HL-60 (cell line): ENCODE measurements around the gene DLGAP3.

Experiments
- DNase-seq, 2 experiments: peaks; one replicate each; pipeline ENCODE4 v3.0.0-alpha.2; 2010 to 2020; ENCODE audit warnings: low read depth in 1 of 2, low spot score in 1 of 2
- H3K27ac ChIP-seq: fragments of 250-450 bp; sonication (Bioruptor Pico); replicated peaks from 2 replicates; pipeline ENCODE4 v1.5.1; 2020; ENCODE audit warnings: mild to moderate bottlenecking, moderate library complexity
- H3K27me3 ChIP-seq: fragments of 250-450 bp; sonication (Bioruptor Pico); 2 replicates; pipeline ENCODE4 v1.5.1; 2021; ENCODE audit warnings: mild to moderate bottlenecking, moderate library complexity; ENCODE audit not compliant: insufficient read depth, poor library complexity, severe bottlenecking
- H3K4me3 ChIP-seq: replicated peaks from 2 replicates; pipeline ENCODE4 v1.5.1; 2011; ENCODE audit warnings: mild to moderate bottlenecking, control low read depth, low read length; ENCODE audit not compliant: insufficient read depth
- GABPA ChIP-seq: IDR thresholded peaks from 2 replicates; pipeline ENCODE4 v1.6.1; 2012; ENCODE audit warnings: low read depth
- POLR2AphosphoS5 ChIP-seq: IDR thresholded peaks from 2 replicates; pipeline ENCODE4 v1.6.1; 2012; ENCODE audit warnings: low read depth
- SPI1 ChIP-seq: IDR thresholded peaks from 2 replicates; pipeline ENCODE4 v1.6.1; 2012; ENCODE audit warnings: low read depth, mild to moderate bottlenecking, borderline replicate concordance
- TF ChIP-seq, protein P1 (sequence below): IDR thresholded peaks from one replicate; pipeline ENCODE4 v1.5.1; 2011; ENCODE audit warnings: low read length, control low read depth, inconsistent platforms; ENCODE audit not compliant: insufficient read depth
- TF ChIP-seq, protein P2 (sequence below): IDR thresholded peaks from 2 replicates; pipeline ENCODE4 v1.6.1; 2012; ENCODE audit warnings: low read depth; ENCODE audit not compliant: insufficient replicate concordance

Gene DLGAP3

DNA sequence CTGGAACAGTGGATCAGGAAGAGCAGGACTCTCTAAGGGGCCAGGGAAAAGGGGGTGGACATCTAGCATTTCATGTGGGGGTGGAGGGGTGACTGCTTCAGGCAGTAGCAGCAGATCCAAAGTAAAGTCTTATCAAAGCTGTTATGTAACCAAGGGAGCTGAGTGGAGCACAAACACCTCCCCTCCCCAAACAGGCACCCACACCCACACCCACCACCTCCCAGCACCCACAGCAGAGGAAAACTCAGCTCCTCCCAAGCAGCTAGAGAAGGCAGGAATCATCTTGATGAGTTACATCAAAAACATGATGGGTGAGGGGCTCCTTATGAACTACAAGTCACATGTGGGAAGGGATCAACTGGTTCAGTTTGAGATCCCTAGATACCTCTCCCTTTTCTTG is 6.0 kb downstream of the DLGAP3 start:
- peaks cover 22% of the 10 kb centered on the region for H3K27me3 ChIP-seq
- H3K4me3 ChIP-seq = no peak overlapping the region
- no peak overlapping the region for H3K27ac ChIP-seq
- TF ChIP-seq, protein P1, sequence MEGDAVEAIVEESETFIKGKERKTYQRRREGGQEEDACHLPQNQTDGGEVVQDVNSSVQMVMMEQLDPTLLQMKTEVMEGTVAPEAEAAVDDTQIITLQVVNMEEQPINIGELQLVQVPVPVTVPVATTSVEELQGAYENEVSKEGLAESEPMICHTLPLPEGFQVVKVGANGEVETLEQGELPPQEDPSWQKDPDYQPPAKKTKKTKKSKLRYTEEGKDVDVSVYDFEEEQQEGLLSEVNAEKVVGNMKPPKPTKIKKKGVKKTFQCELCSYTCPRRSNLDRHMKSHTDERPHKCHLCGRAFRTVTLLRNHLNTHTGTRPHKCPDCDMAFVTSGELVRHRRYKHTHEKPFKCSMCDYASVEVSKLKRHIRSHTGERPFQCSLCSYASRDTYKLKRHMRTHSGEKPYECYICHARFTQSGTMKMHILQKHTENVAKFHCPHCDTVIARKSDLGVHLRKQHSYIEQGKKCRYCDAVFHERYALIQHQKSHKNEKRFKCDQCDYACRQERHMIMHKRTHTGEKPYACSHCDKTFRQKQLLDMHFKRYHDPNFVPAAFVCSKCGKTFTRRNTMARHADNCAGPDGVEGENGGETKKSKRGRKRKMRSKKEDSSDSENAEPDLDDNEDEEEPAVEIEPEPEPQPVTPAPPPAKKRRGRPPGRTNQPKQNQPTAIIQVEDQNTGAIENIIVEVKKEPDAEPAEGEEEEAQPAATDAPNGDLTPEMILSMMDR = no peak
- TF ChIP-seq GABPA (no peak), SPI1 (no peak), POLR2AphosphoS5 (no peak)
- TF ChIP-seq, protein P2, sequence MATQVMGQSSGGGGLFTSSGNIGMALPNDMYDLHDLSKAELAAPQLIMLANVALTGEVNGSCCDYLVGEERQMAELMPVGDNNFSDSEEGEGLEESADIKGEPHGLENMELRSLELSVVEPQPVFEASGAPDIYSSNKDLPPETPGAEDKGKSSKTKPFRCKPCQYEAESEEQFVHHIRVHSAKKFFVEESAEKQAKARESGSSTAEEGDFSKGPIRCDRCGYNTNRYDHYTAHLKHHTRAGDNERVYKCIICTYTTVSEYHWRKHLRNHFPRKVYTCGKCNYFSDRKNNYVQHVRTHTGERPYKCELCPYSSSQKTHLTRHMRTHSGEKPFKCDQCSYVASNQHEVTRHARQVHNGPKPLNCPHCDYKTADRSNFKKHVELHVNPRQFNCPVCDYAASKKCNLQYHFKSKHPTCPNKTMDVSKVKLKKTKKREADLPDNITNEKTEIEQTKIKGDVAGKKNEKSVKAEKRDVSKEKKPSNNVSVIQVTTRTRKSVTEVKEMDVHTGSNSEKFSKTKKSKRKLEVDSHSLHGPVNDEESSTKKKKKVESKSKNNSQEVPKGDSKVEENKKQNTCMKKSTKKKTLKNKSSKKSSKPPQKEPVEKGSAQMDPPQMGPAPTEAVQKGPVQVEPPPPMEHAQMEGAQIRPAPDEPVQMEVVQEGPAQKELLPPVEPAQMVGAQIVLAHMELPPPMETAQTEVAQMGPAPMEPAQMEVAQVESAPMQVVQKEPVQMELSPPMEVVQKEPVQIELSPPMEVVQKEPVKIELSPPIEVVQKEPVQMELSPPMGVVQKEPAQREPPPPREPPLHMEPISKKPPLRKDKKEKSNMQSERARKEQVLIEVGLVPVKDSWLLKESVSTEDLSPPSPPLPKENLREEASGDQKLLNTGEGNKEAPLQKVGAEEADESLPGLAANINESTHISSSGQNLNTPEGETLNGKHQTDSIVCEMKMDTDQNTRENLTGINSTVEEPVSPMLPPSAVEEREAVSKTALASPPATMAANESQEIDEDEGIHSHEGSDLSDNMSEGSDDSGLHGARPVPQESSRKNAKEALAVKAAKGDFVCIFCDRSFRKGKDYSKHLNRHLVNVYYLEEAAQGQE = no peak
- DNase-seq = no peak

DNA sequence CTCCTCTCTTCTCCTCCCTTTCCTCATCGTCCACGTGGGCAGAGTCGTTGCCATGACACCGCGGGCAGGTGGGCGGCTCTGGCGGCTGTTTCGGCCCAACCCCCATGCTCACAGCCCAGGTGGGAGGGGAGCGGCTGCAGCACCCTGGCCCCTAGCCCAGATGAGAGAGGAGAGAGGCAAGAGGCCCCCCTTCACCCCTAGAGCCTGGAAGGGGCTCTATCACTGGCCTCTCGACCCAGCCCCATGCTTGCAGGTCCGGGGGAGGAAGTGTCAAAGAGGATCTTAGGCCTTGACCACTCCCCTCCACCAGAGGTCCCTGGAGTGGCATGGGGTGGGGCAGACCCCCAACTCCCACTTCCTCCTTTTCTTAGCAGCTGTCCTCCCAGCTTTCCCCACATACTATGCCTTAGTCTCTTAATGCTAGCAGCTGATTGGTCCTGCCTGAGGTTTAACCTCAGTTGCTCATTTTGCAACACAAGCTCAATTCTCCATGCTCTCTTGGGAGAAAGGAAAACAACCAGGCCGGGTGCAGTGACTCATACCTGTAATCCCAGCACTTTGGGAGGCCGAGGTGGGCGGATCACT is 10.4 kb downstream of the DLGAP3 start:
- H3K27me3 ChIP-seq = no peaks in the 10 kb centered on the region
- peak; percentile 57 to 63 for DNase-seq
- no peak for TF ChIP-seq POLR2AphosphoS5
- TF ChIP-seq SPI1 = peak; percentile 86
- TF ChIP-seq, protein P1 = peak; percentile 3
- no peak overlapping the region for H3K27ac ChIP-seq
- no peak overlapping the region for H3K4me3 ChIP-seq

DNA sequence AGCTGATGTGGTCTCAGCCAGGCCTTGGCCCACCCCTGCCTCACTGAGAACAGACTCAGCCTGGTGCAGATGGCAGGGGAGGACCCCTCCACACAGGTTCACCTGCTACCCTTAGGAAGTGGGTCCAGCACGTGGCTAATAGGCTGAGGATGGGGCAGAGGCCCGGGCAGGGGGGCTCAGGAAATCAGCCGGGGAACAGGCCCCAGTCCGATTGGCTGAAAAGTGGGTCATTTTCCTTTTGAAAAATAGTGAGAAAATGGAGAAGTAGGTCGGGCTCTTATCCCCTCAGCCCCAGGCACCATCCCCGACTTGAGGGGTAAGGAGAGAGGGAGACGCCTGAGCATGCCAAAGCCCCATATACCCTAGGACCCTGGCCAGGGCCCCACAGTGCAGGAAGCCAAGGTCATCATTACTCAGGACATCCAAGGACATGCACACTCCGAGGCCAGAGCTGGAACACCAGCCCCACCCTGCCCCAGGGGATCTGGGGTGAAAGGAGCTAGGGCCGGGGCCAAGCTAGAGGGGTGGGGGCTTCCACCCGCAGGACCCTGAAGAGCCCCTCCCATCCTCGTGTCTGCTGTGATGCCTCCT is 11.0 kb downstream of the DLGAP3 start:
- H3K4me3 ChIP-seq = no peak overlapping the region
- no peaks in the 10 kb centered on the region for H3K27me3 ChIP-seq
- no peak for TF ChIP-seq SPI1
- TF ChIP-seq POLR2AphosphoS5 = no peak
- TF ChIP-seq, protein P1 = no peak
- TF ChIP-seq, protein P2 = no peak
- TF ChIP-seq GABPA = no peak
- no peak overlapping the region for H3K27ac ChIP-seq
- DNase-seq = no peak

DNA sequence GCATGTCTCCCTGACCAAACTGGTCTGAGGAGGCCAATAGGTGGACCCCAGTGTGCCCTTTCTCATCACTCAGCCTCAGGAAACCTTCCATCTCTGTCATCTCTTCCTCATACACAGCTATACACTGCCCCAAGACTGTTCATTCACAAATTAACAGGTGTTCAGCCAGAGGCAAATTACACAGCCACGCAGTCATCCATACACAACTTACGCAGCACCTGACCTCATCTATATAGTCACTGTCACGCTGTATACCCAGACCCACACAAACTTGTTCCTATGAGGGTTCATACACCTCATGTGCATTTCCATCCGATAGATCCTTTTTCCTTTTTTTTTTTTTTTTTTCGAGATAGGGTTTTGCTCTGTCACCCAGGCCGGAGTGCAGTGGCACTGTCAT is 12.4 kb downstream of the DLGAP3 start:
- no peaks in the 10 kb centered on the region for H3K27me3 ChIP-seq
- H3K4me3 ChIP-seq = no peak overlapping the region
- TF ChIP-seq SPI1 = no peak
- TF ChIP-seq, protein P1 = no peak
- TF ChIP-seq, protein P2 = no peak
- no peak for TF ChIP-seq GABPA
- TF ChIP-seq POLR2AphosphoS5 = no peak
- DNase-seq = no peak
- no peak overlapping the region for H3K27ac ChIP-seq
